IPS DF 4.7 (cell line): ENCODE results near the gene ZNF319.
"Not testable (repeated sequence)": the region's sequence is repeated elsewhere in the genome, so short reads cannot be mapped to it uniquely, and the experiment has no call there.

Experiments
- DNase-seq: peaks from one replicate; pipeline ENCODE4 v3.0.0-alpha.2; 2013; ENCODE audit warnings: low spot score; ENCODE audit errors: extremely low read depth

Gene ZNF319

GRCh38 chr16:57979006-57979585 lies 21.4 kb downstream of the ZNF319 start:
- no peak for DNase-seq

GRCh38 chr16:57978070-57978465 lies 22.4 kb downstream of the ZNF319 start:
- DNase-seq: not testable (repeated sequence)

- no peak for DNase-seq
These were observed 22.9 kb downstream of the ZNF319 start for GRCh38 chr16:57977418-57978069.

GRCh38 chr16:57976331-57976796 lies 24.1 kb downstream of the ZNF319 start:
- no peak for DNase-seq

- no peak for DNase-seq
These were observed 28.2 kb downstream of the ZNF319 start for GRCh38 chr16:57972306-57972705.

DNA sequence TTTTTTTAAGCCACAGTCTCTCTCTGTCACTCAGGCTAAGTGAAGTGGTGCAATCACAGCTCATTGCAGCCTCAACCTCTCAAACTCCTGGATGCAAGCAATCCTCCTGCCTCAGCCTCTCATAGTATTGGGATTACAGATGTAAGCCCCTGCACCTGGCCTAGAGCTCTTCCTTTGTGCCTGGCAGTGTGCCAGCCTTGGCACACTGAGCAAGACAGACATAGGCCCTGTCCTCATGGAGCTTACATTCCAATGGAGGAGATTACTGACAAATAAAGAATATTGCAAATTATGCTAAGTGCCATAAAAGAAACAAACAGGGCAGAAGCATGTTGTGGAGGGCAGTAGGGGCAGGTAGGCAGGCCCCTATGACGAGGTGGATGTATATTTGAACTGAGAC lies 28.6 kb downstream of the ZNF319 start:
- no peak for DNase-seq

- no peak for DNase-seq
These were observed 29.5 kb downstream of the ZNF319 start, which contains the start of gene CNGB1 for GRCh38 chr16:57970970-57971369. Gene CNGB1, minus strand, starts transcription at chr16:57971128. Its CDS starts 3,842 bp downstream, at chr16:57967286.

- no peak for DNase-seq
These were observed 30.2 kb downstream of the ZNF319 start for GRCh38 chr16:57970319-57970718.

DNA sequence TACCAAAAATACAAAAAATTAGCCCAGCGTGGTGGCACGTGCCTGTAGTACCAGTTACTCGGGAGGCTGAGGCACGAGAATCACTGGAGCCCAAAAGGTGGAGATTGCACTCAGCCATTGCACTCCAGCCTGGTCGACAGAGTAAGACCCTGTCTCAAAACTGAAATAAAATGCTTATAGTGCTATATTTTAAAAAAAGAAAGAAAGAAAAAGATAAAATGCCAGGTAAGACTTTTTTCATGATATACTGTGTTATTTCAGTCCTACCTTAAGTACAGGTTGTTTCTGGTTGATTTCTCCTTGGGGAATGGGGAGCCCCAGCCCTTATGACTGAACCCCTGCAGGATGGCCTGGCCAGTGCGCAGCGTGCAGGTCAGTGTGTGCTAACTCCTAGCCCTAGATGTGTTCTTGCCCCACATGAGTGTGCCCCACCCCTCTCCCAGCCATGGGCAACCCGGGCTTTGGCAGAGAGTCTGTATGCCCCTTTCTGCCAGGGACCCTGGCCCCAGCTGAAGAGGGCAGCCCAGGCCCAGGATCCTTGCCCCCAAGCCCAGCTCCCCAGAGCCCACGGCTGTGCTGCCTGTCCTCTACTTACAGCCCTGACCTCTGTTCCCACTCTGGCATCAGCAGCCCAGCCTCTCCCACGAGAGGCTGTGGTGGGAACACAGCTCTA lies 30.9 kb downstream of the ZNF319 start:
- DNase-seq: no peak

DNA sequence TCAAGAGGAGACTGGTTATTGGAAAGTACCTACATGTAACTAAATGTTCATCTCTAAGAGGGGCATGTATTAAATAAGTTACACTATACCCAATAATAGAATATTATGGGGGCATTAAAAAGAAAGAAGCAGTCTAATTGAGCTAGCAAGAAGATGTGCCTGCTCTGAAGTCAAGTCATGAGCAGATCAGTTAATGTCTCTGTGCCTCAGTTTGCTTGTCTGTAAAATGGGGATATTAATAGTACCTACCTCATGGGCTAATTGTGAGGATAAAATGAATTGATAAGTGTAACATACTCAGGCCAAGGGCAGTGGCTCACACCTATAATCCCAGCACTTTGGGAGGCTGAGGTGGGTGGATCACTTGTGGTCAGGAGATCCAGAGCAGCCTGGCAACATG lies 32.6 kb downstream of the ZNF319 start:
- no peak for DNase-seq

DNA sequence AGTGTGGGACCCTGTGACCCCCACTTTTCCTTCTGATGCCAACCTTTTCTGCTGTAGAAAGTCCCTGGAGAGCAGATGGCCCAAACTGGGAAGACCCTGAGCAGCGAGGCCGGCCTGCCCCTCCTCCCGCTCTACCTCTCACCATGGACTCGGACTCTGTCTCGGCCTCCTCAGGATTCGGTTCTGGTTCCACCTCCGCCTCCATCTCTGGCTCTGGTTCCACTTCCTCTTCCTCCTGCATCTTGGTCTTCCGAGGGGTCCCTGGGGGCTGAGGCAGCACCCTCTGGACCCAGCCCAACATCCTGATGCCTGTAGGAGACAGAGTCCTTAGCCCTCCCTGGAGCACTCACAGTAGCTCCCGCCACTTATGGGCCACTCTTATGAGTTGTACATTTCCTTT lies 33.5 kb downstream of the ZNF319 start:
- no peak for DNase-seq

- DNase-seq: no peak
These were observed 34.2 kb downstream of the ZNF319 start for GRCh38 chr16:57966204-57966771.

GRCh38 chr16:57964157-57964700 lies 36.2 kb downstream of the ZNF319 start:
- DNase-seq: no peak

DNA sequence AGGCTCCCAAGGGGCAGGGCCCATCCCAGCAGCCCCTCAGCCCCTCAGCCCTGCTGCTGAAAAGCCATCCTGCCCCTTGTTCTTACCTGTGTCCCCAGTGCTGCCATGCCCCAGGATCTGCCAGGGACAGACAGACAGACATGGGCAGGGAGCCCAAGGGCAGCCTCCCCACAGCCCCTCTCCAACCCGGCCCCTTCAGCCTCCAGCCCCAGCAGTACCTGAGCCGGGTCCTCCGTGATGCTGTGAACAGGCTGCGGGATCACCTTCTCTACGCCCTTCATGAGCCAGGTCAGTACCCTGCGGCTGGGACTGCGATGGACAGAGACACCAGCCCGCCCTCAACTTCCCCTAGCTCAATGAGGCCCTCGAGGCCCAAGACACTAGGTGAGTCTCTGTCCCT lies 37.7 kb downstream of the ZNF319 start:
- DNase-seq: no peak

GRCh38 chr16:57962046-57962445 lies 38.4 kb downstream of the ZNF319 start:
- DNase-seq: no peak

GRCh38 chr16:57961538-57961937 lies 38.9 kb downstream of the ZNF319 start:
- DNase-seq: no peak

- DNase-seq: no peak
These were observed 39.5 kb downstream of the ZNF319 start for GRCh38 chr16:57960826-57961472.

- no peak for DNase-seq
These were observed 40.2 kb downstream of the ZNF319 start for GRCh38 chr16:57960310-57960709.

DNA sequence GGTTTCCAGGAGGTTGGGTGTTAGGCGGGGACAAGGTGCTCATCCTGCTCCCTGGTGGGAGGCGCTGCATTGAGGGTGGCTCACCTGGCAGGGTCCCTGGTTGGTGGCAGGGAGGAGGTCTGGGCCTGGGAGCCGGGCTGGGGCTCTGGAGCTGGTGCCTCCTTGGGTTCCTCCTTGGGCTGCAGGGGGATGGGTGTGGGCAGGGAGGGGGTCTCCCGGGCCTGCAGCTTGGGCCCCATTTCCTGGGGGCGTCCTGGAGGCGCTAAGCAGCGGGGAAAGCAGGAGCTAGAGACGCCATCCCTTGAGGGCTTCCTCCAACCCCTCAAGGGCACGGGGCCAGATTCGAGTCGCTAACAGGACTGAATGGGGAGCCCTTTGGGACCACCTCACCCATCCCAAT lies 40.7 kb downstream of the ZNF319 start:
- no peak for DNase-seq

DNA sequence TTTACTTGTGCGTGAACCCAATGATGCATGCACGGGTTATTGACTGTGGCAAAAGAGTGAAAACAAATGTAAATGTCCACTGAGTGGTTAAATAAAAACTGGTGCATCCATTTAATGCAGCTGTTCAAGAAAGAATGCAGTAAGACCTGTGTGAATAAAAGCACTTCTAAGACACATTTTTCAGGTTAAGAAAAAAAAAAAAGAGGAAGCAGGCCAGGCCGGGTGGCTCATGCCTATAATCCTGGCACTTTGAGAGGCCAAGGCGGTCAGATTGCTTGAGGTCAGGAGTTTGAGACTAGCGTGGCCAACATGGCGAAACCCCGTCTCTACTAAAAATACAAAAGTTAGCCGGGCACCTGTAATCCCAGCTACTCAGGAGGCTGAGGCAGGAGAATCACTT lies 41.4 kb downstream of the ZNF319 start:
- DNase-seq: no peak

DNA sequence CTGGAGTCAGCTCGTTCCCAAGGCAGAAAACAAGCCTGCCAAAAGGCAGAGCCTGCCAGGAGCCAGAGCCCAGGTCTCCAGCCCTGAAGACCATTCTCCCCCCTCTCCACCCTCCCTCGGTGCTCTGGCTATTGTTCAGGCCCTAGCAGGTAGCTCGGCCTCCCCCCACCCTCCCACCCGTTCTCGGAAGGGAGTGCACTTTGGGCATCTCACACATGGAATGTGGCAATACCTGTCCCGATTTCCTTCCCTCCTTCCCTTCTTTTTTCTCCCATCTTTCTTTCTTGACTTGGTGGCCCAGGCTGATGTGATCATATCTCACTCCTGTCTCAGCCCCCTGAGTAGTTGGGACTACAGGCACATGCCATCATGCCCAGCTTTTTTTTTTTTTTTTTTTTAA lies 41.9 kb downstream of the ZNF319 start:
- no peak for DNase-seq
